Measurements from ENCODE around the gene AXDND1.
A peak's percentile ranks its signal among the peaks of the same experiment; 100 is the strongest.
"Not testable (repeated sequence)": the region's sequence is repeated elsewhere in the genome, so short reads cannot be mapped to it uniquely, and the experiment has no call there.

AXDND1 gene

GRCh38 chr1:179424610-179425009 lies 58.8 kb downstream of the AXDND1 start:
- Histone ChIP-seq H3K27ac (ENCODE audit: low read depth, low read length) (no peak overlapping the region), H3K79me1 (ENCODE audit: low read length) (no peaks in the 10 kb centered on the region), H2AK5ac (ENCODE audit: low read length) (no peak overlapping the region), H2BK5ac (ENCODE audit: low read depth, low read length, poor library complexity) (no peak overlapping the region), H2BK12ac (ENCODE audit: low read length) (no peak overlapping the region), H3K4me1 (ENCODE audit: control insufficient read depth in 1 of 2, insufficient read depth in 2 of 2, low read length in 2 of 2) (no peaks in the 10 kb centered on the region), H3K79me2 (ENCODE audit: control insufficient read depth, insufficient read depth, low read length, poor library complexity) (no peaks in the 10 kb centered on the region), H4K12ac (ENCODE audit: low read depth, low read length) (no peak overlapping the region), H2AFZ (ENCODE audit: insufficient read depth, low read length, poor library complexity) (no peak overlapping the region), H3K23ac (ENCODE audit: low read length) (no peak overlapping the region), H2BK120ac (ENCODE audit: insufficient read depth, low read length, poor library complexity) (no peak overlapping the region), H3K18ac (ENCODE audit: low read length) (no peak overlapping the region), H4K8ac (ENCODE audit: low read depth, low read length) (no peak overlapping the region), H3K9me3 (ENCODE audit: insufficient read depth, low read depth, low read length) (peaks cover 4% of the 10 kb centered on the region), H3K4ac (ENCODE audit: low read depth, low read length) (no peak overlapping the region), H3K27me3 (ENCODE audit: insufficient read depth, low read length) (no peaks in the 10 kb centered on the region), H3K14ac (ENCODE audit: low read length) (no peak overlapping the region), H3K36me3 (ENCODE audit: control insufficient read depth in 1 of 2, insufficient read depth in 2 of 2, low read length in 2 of 2) (no peaks in the 10 kb centered on the region), H4K91ac (ENCODE audit: low read depth, low read length) (no peak overlapping the region), H3K4me2 (ENCODE audit: low read length) (no peak overlapping the region), H3K4me3 (ENCODE audit: low read depth, low read length) (no peak overlapping the region), H3K9ac (ENCODE audit: low read length) (no peak overlapping the region)
- no peak for DNase-seq
- no CpG with 5 or more reads among the region's 2 CpGs for WGBS (ENCODE audit: extremely low coverage, insufficient coverage, insufficient read length)

- no peaks in the 10 kb centered on the region for H3K79me2 ChIP-seq (ENCODE audit: control insufficient read depth, insufficient read depth, low read length, poor library complexity)
- no peak overlapping the region for H2BK12ac ChIP-seq (ENCODE audit: low read length)
- H4K91ac ChIP-seq (ENCODE audit: low read depth, low read length), result no peak overlapping the region
- no peak for DNase-seq
- no peak overlapping the region for H3K23ac ChIP-seq (ENCODE audit: low read length)
- no peak overlapping the region for H4K8ac ChIP-seq (ENCODE audit: low read depth, low read length)
- peaks cover 4% of the 10 kb centered on the region for H3K9me3 ChIP-seq (ENCODE audit: insufficient read depth, low read depth, low read length)
- no peak overlapping the region for H3K18ac ChIP-seq (ENCODE audit: low read length)
- no peaks in the 10 kb centered on the region for H3K79me1 ChIP-seq (ENCODE audit: low read length)
- H3K4ac ChIP-seq (ENCODE audit: low read depth, low read length), result no peak overlapping the region
- no peaks in the 10 kb centered on the region for H3K36me3 ChIP-seq (ENCODE audit: control insufficient read depth in 1 of 2, insufficient read depth in 2 of 2, low read length in 2 of 2)
- no peak overlapping the region for H2BK5ac ChIP-seq (ENCODE audit: low read depth, low read length, poor library complexity)
- no peak overlapping the region for H3K9ac ChIP-seq (ENCODE audit: low read length)
- no peak overlapping the region for H3K4me3 ChIP-seq (ENCODE audit: low read depth, low read length)
- no peak overlapping the region for H4K12ac ChIP-seq (ENCODE audit: low read depth, low read length)
- H3K14ac ChIP-seq (ENCODE audit: low read length), result no peak overlapping the region
- H2BK120ac ChIP-seq (ENCODE audit: insufficient read depth, low read length, poor library complexity), result no peak overlapping the region
- H3K27ac ChIP-seq (ENCODE audit: low read depth, low read length), result no peak overlapping the region
- H2AFZ ChIP-seq (ENCODE audit: insufficient read depth, low read length, poor library complexity), result no peak overlapping the region
- H3K27me3 ChIP-seq (ENCODE audit: insufficient read depth, low read length), result no peaks in the 10 kb centered on the region
- H3K4me1 ChIP-seq (ENCODE audit: control insufficient read depth in 1 of 2, insufficient read depth in 2 of 2, low read length in 2 of 2), result no peaks in the 10 kb centered on the region
- H3K4me2 ChIP-seq (ENCODE audit: low read length), result no peak overlapping the region
- no peak overlapping the region for H2AK5ac ChIP-seq (ENCODE audit: low read length)
These were observed 59.4 kb downstream of the AXDND1 start for GRCh38 chr1:179425186-179425585.

DNA sequence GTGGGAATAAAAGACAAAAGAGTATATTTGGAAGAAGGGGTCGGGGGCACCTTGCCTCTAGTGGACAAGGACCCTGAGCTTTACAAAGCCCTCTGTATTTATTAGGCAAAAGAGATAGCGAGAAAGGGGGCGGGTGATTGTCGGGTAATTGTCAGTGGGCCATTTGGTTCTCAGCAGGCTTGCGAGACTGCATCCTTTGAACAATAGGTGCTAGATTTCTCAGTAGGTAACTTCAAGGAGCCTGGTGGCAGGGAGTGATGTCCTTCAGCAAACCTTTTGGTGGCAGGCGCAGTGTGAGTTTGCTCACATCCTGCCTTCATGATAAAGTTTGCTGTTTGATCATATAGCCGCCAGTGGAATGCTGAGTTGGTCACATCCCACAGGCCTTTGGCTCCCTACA lies 71.4 kb downstream of the AXDND1 start:
- Histone ChIP-seq H3K18ac (ENCODE audit: low read length) (no peak overlapping the region), H2BK12ac (ENCODE audit: low read length) (no peak overlapping the region), H2BK120ac (ENCODE audit: insufficient read depth, low read length, poor library complexity) (no peak overlapping the region), H3K27me3 (ENCODE audit: insufficient read depth, low read length) (no peaks in the 10 kb centered on the region), H3K79me2 (ENCODE audit: control insufficient read depth, insufficient read depth, low read length, poor library complexity) (no peaks in the 10 kb centered on the region), H3K23ac (ENCODE audit: low read length) (no peak overlapping the region), H3K9ac (ENCODE audit: low read length) (no peak overlapping the region), H3K4ac (ENCODE audit: low read depth, low read length) (no peak overlapping the region), H2AK5ac (ENCODE audit: low read length) (no peak overlapping the region), H3K4me3 (ENCODE audit: low read depth, low read length) (no peak overlapping the region), H2AFZ (ENCODE audit: insufficient read depth, low read length, poor library complexity) (no peak overlapping the region), H3K4me2 (ENCODE audit: low read length) (no peak overlapping the region), H2BK5ac (ENCODE audit: low read depth, low read length, poor library complexity) (no peak overlapping the region), H3K9me3 (ENCODE audit: insufficient read depth, low read depth, low read length) (no peaks in the 10 kb centered on the region), H3K14ac (ENCODE audit: low read length) (no peak overlapping the region), H3K4me1 (ENCODE audit: control insufficient read depth in 1 of 2, insufficient read depth in 2 of 2, low read length in 2 of 2) (no peaks in the 10 kb centered on the region), H3K27ac (ENCODE audit: low read depth, low read length) (no peak overlapping the region), H3K36me3 (ENCODE audit: control insufficient read depth in 1 of 2, insufficient read depth in 2 of 2, low read length in 2 of 2) (no peaks in the 10 kb centered on the region), H3K79me1 (ENCODE audit: low read length) (no peaks in the 10 kb centered on the region), H4K12ac (ENCODE audit: low read depth, low read length) (no peak overlapping the region), H4K8ac (ENCODE audit: low read depth, low read length) (no peak overlapping the region), H4K91ac (ENCODE audit: low read depth, low read length) (no peak overlapping the region)
- WGBS (ENCODE audit: extremely low coverage, insufficient coverage, insufficient read length), result no CpG with 5 or more reads among the region's 7 CpGs
- no peak for DNase-seq

GRCh38 chr1:179439646-179440045 lies 73.9 kb downstream of the AXDND1 start:
- H3K18ac ChIP-seq (ENCODE audit: low read length); H2BK5ac ChIP-seq (ENCODE audit: low read depth, low read length, poor library complexity); H2AK5ac ChIP-seq (ENCODE audit: low read length); H3K4me1 ChIP-seq (ENCODE audit: control insufficient read depth in 1 of 2, insufficient read depth in 2 of 2, low read length in 2 of 2); H3K14ac ChIP-seq (ENCODE audit: low read length); H3K27me3 ChIP-seq (ENCODE audit: insufficient read depth, low read length); H2BK12ac ChIP-seq (ENCODE audit: low read length); H3K9me3 ChIP-seq (ENCODE audit: insufficient read depth, low read depth, low read length); H3K27ac ChIP-seq (ENCODE audit: low read depth, low read length); H2AFZ ChIP-seq (ENCODE audit: insufficient read depth, low read length, poor library complexity); H4K91ac ChIP-seq (ENCODE audit: low read depth, low read length); H2BK120ac ChIP-seq (ENCODE audit: insufficient read depth, low read length, poor library complexity); H3K4ac ChIP-seq (ENCODE audit: low read depth, low read length); H4K12ac ChIP-seq (ENCODE audit: low read depth, low read length); H3K9ac ChIP-seq (ENCODE audit: low read length); H3K79me1 ChIP-seq (ENCODE audit: low read length); H4K8ac ChIP-seq (ENCODE audit: low read depth, low read length); H3K4me3 ChIP-seq (ENCODE audit: low read depth, low read length); H3K79me2 ChIP-seq (ENCODE audit: control insufficient read depth, insufficient read depth, low read length, poor library complexity); H3K36me3 ChIP-seq (ENCODE audit: control insufficient read depth in 1 of 2, insufficient read depth in 2 of 2, low read length in 2 of 2); H3K4me2 ChIP-seq (ENCODE audit: low read length); H3K23ac ChIP-seq (ENCODE audit: low read length): not testable (repeated sequence)
- peak; percentile 70 to 73 for DNase-seq
- WGBS (ENCODE audit: extremely low coverage, insufficient coverage, insufficient read length), result no CpG with 5 or more reads among the region's 9 CpGs

DNA sequence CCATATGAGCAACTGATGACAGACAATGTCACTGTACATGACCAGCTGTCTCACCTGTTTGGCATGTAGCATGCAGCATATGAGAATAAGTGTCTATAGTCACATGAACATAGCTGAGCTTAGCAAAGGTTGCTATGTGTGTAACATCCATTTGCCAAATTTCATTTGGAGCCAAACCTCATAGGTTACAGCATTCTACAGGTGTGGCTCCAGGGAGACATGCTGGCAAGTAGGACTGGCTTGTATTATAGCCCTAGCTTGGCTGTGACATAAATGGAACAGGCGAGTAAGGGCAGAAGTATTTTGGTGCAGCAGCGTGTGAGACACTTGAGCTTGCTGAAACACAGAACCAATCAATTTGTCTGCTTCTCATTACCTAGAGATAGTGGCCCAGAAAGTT lies 74.5 kb downstream of the AXDND1 start:
- H2AFZ ChIP-seq (ENCODE audit: insufficient read depth, low read length, poor library complexity); H3K79me1 ChIP-seq (ENCODE audit: low read length); H3K79me2 ChIP-seq (ENCODE audit: control insufficient read depth, insufficient read depth, low read length, poor library complexity); H3K36me3 ChIP-seq (ENCODE audit: control insufficient read depth in 1 of 2, insufficient read depth in 2 of 2, low read length in 2 of 2); H3K4me2 ChIP-seq (ENCODE audit: low read length); H3K23ac ChIP-seq (ENCODE audit: low read length); H2AK5ac ChIP-seq (ENCODE audit: low read length); H3K4me1 ChIP-seq (ENCODE audit: control insufficient read depth in 1 of 2, insufficient read depth in 2 of 2, low read length in 2 of 2); H4K12ac ChIP-seq (ENCODE audit: low read depth, low read length); H3K14ac ChIP-seq (ENCODE audit: low read length); H3K18ac ChIP-seq (ENCODE audit: low read length); H4K8ac ChIP-seq (ENCODE audit: low read depth, low read length); H3K27me3 ChIP-seq (ENCODE audit: insufficient read depth, low read length); H3K9me3 ChIP-seq (ENCODE audit: insufficient read depth, low read depth, low read length); H2BK5ac ChIP-seq (ENCODE audit: low read depth, low read length, poor library complexity); H3K27ac ChIP-seq (ENCODE audit: low read depth, low read length); H4K91ac ChIP-seq (ENCODE audit: low read depth, low read length); H3K4ac ChIP-seq (ENCODE audit: low read depth, low read length); H3K9ac ChIP-seq (ENCODE audit: low read length); H3K4me3 ChIP-seq (ENCODE audit: low read depth, low read length); H2BK120ac ChIP-seq (ENCODE audit: insufficient read depth, low read length, poor library complexity); H2BK12ac ChIP-seq (ENCODE audit: low read length): not testable (repeated sequence)
- no CpG with 5 or more reads among the region's 2 CpGs for WGBS (ENCODE audit: extremely low coverage, insufficient coverage, insufficient read length)
- DNase-seq, result peak; percentile 87 to 93
